Glomerular visceral epithelial cell (primary cell): ENCODE measurements around the gene MFAP4.
A peak's percentile ranks its signal among the peaks of the same experiment; 100 is the strongest.
"Not testable (repeated sequence)": the region's sequence is repeated elsewhere in the genome, so short reads cannot be mapped to it uniquely, and the experiment has no call there.

Experiments used
- DNase-seq: peaks from one replicate; pipeline ENCODE4 v3.0.0-alpha.2; 2016; ENCODE audit errors: extremely low spot score

MFAP4 gene

GRCh38 chr17:19370493-19370960 is 16.5 kb downstream of the MFAP4 start:
- peak; percentile 63 for DNase-seq

- no peak for DNase-seq
Observed at GRCh38 chr17:19369846-19370492, 17.0 kb downstream of the MFAP4 start.

- DNase-seq, result no peak
Observed at GRCh38 chr17:19369107-19369778, 17.7 kb downstream of the MFAP4 start.

- DNase-seq, result no peak
Observed at GRCh38 chr17:19368229-19368628, 18.8 kb downstream of the MFAP4 start.

DNA sequence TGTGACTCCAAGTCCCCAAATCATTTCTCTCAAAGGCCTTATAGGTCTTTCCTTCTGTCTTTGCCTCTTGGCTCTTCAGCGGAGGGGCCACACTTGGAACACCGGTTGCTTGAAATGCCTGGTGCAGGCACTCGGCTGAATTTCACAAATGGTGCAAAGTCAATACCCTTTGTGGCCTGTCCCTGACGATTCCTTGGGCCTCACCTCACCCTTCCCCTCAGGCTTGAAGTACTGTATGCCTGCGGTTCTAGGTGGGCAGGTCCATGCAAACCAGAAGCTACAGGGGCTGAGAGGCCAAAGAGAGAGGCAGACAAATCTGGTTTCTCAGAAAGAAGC is 20.4 kb downstream of the MFAP4 start:
- no peak for DNase-seq

- DNase-seq, result no peak
Observed at GRCh38 chr17:19365833-19366636, 21.0 kb downstream of the MFAP4 start.

DNA sequence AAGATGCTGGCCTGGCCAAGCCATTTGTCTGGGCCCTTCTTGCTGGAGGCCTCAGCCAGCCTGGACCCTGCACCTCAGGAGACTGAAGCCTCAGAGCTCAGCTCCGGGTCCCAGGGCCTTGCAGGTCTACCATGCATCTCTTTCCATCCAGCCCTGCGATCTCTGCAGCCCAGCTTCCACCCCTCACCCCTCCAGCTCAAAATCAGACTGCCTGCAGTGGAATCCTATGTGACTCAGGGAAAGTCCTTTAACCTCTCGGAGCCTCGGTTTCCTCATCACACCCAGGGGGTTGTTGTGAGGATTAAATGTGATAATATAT is 21.5 kb downstream of the MFAP4 start:
- no peak for DNase-seq

GRCh38 chr17:19364699-19365498 is 22.1 kb downstream of the MFAP4 start:
- DNase-seq, result no peak

DNA sequence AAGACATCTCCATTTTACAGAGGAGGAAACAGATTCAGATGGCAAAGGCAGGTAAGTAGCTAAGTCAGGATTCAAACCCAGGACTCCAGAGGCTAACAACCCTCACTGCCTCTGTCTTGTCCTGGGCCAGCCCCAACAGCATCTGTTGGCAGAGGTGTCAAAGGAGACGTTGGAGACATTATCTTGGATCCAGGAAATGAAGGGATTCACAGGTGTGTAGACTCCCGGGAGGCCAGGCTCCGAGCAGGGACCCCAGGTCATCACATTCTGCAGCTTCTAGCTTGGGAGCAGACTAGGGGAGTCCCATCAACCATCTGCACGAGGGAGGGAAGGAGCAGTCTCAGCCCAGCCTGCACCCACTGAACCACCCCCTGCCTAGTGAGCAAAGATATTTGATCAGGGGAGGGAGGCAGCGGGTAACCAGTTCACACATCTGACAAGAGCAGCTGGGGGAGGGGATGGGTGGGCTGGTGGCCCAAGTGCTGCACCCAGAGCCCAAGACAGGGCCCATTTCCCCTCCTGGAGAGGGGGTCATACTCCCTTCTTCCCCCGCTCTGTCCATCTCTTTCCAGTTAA is 23.4 kb downstream of the MFAP4 start:
- no peak for DNase-seq

- no peak for DNase-seq
Observed at GRCh38 chr17:19363114-19363438, 23.9 kb downstream of the MFAP4 start.

DNA sequence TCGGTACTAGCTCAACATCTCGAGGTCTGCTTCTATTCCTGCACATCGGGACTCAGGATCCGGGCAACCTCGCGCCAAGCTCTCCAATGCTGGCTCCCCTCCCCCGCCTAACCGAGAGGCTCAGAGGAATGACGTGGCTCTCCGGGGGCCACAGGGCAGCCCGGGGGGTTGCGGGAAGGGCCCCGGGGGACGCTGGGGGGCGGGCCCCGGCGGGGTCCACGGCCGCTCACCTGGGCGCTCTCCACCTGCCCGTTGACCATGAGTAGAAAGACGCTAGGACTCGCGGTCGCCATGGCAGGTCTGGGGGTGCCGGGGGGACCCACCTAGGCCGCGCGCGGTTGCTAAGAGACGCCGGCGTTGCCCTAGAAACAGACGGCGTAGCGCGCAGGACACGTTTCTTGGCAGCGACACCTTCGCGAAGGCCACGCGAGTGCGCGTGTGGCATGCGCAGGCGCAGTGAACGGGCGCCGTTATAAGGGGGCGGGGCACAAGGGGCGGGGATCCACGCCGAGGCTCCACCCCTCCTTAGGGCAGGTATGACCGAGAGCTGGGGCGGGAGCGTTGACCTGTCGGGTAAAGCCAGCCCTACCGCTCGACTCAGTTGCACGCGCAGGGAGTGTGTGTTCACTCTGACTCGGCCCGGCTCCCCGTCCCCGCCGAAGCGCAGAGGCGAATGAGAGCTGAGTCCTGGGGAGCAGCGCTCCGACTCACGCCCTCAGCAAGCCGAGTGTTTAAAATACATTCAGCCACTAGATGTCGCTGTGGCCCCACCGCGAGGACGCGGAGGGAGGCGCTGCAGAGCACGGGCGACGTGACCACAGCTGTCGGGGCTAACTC is 24.5 kb downstream of the MFAP4 start, which contains the start of gene B9D1:
B9D1 (minus strand) TSS at position 447 of the 837 bp plus-strand sequence; CDS start at position 293, 154 bp downstream.
- DNase-seq, result peak; percentile 94

DNA sequence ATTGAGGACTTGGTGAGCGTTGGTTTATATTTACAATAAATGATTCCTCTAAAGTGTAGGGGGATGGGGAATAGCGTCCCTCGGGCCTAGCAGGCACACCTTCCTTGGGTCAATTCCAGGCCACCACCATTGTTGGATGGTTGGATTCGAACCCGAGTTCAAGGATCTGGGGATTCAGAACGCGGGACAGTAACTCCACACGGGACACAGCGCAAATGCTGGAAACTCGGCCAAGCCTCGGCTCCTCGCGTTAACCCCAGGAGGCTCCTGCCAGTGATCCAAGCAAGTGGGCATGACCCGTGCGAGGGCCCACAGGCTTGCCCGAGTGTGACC is 25.1 kb downstream of the MFAP4 start:
- no peak for DNase-seq

- no peak for DNase-seq
Observed at GRCh38 chr17:19361326-19361725, 25.7 kb downstream of the MFAP4 start.

DNA sequence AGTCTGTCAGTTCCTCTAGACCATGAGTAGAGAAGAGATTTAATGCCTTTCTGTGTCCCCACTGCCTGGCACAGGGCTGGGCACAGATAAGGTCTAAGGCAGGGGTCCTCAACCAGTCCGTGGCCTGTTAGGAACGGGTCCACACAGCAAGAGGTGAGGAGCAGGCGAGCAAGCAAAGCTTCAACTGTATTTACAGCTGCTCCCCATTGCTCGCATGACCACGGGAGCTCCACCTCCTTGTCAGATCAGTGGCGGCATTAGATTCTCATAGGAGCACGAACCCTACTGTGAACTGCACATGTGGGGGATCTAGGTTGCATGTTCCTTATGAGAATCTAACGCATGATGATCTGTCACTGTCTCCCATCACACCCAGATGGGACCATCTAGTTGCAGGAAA is 26.2 kb downstream of the MFAP4 start:
- no peak for DNase-seq

GRCh38 chr17:19359856-19360255 is 27.1 kb downstream of the MFAP4 start:
- DNase-seq, result no peak

DNA sequence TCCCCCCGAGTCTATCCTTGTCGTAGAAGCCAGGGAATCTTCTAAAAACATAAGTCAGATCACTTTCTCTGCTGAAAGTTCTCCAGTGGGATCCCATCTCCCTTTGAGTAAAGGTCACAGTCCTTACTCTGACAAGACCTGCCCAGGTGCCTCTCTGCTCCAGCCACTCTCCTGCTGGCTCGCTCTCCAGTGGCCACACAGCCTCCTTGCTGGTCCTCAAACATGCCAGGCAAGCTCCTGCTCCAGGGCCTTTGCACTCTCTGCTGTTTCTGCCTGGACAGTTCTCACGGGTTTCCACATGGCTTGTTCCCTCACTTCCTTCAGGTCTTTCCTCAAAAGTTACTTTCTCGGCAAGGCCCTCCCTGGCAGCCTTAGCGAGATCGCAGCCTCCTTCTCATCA is 27.8 kb downstream of the MFAP4 start:
- DNase-seq, result no peak

GRCh38 chr17:19357761-19358160 is 29.2 kb downstream of the MFAP4 start:
- no peak for DNase-seq

- no peak for DNase-seq
Observed at GRCh38 chr17:19357351-19357750, 29.6 kb downstream of the MFAP4 start.

GRCh38 chr17:19354748-19355147 is 32.2 kb downstream of the MFAP4 start:
- DNase-seq, result no peak

DNA sequence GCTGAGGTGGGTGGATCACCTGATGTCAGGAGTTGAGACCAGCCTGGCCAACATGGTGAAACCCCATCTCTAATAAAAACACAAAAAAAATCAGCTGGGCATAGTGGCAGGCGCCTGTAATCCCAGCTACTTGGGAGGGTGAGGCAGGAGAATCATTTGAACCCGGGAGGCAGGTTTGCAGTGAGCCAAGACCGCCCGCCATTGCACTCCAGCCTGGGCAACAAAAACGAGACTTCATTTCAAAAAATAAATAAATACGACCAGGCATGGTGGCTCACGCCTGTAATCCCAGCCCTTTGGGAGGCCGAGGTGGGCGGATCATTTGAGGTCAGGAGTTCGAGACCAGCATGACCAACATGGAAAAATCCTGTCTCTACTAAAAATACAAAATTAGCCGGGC is 33.6 kb downstream of the MFAP4 start:
- DNase-seq, result not testable (repeated sequence)

DNA sequence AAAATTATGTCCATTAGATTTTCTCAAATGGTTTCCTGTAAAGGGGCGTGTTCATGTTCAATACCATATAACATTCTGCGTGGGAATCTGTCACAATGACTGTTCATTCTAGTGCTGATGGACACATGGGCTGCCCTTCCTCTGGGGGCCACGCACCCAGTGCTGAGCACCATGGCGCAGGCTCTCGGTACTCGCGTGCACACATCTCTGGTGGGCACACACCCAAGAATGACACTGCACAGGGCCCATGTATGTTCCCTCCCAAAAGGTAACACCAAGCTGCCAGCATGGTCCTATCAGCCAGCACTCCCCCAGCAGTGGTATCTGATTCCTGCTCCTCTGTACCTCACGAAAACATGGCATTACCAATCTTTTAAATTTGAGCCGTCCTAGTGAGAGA is 38.2 kb downstream of the MFAP4 start:
- DNase-seq, result no peak
